ENCODE measurements around the gene GMPS.
"Not testable (repeated sequence)": the region's sequence is repeated elsewhere in the genome, so short reads cannot be mapped to it uniquely, and the experiment has no call there.

The GMPS gene

GRCh38 chr3:155870133-155870944, at the start of gene GMPS:
TSS of gene GMPS (plus strand) at chr3:155870650. CDS start at chr3:155870871, 221 bp downstream.
- DNase-seq (ENCODE audit: low read depth), result peak; percentile 93
- H3K4me3 ChIP-seq (replicated peaks; ENCODE audit: low read depth, low read length), result peak within 1 kb of the TSS; percentile 86
- TF ChIP-seq CTCF (IDR thresholded peaks at IDR 0.05; ENCODE audit: low read length, missing control alignments), result no peak

GRCh38 chr3:155828490-155829098, 41.9 kb upstream of the GMPS start:
- H3K4me3 ChIP-seq (replicated peaks; ENCODE audit: low read depth, low read length); DNase-seq (ENCODE audit: low read depth): not testable (repeated sequence)

GRCh38 chr3:155835341-155836071, 34.9 kb upstream of the GMPS start:
- DNase-seq (ENCODE audit: low read depth), result no peak
- TF ChIP-seq CTCF (IDR thresholded peaks at IDR 0.05; ENCODE audit: low read length, missing control alignments), result no peak
- no peak overlapping the region for H3K4me3 ChIP-seq (replicated peaks; ENCODE audit: low read depth, low read length)

GRCh38 chr3:155843569-155843968, 26.9 kb upstream of the GMPS start:
- DNase-seq (ENCODE audit: low read depth), result no peak
- TF ChIP-seq CTCF (IDR thresholded peaks at IDR 0.05; ENCODE audit: low read length, missing control alignments), result no peak
- no peak overlapping the region for H3K4me3 ChIP-seq (replicated peaks; ENCODE audit: low read depth, low read length)

- peak; percentile 46 for DNase-seq (ENCODE audit: low read depth)
- TF ChIP-seq CTCF (IDR thresholded peaks at IDR 0.05; ENCODE audit: low read length, missing control alignments), result no peak
- no peak overlapping the region for H3K4me3 ChIP-seq (replicated peaks; ENCODE audit: low read depth, low read length)
Observed at GRCh38 chr3:155846119-155846518, 24.3 kb upstream of the GMPS start.

- no peak overlapping the region for H3K4me3 ChIP-seq (replicated peaks; ENCODE audit: low read depth, low read length)
- no peak for DNase-seq (ENCODE audit: low read depth)
- no peak for TF ChIP-seq CTCF (IDR thresholded peaks at IDR 0.05; ENCODE audit: low read length, missing control alignments)
Observed at GRCh38 chr3:155847993-155848392, 22.5 kb upstream of the GMPS start.

- DNase-seq (ENCODE audit: low read depth); H3K4me3 ChIP-seq (replicated peaks; ENCODE audit: low read depth, low read length): not testable (repeated sequence)
Observed at GRCh38 chr3:155849404-155849803, 21.0 kb upstream of the GMPS start.

Measured in fibroblast of pulmonary artery (primary cell).